IMR-90 (cell line): ENCODE data around the gene ARMC9. TPM values are rescaled to one million over a fixed set of nuclear protein-coding genes. Genes with fewer than 3 reads are reported as not detected.

Source experiments
- ATAC-seq: fragments of 200-7000 bp; cut with Tn5 transposase; 2 replicates; pipeline ENCODE4 v1.9.1; 2020; ENCODE audit warnings: low read depth, mild to moderate bottlenecking, moderate library complexity
- BruUV-seq: library from RNA; stranded (reverse); fragments of 400-500 nt; replicated peaks from 2 replicates; lab custom pipeline; 2021; lab: Mats Ljungman, UMichigan
- CTCF ChIA-PET: fragments of 300-600 bp; formaldehyde crosslinking; extraction: SDS; loops from one replicate; lab custom pipeline; 2021; ENCODE audit warnings: antibody characterized with exemption; lab: Yijun Ruan, JAX
- POLR2A ChIA-PET: fragments of 300-600 bp; sonication (Branson Sonifier 250); formaldehyde crosslinking; loops from one replicate; lab custom pipeline; 2022; ENCODE audit warnings: antibody characterized with exemption; ENCODE audit not compliant: unreplicated experiment; lab: Charles Lee
- DNase-seq: peaks from one replicate; pipeline ENCODE4 v3.0.0; 2013
- H2AFZ ChIP-seq: replicated peaks from 2 replicates; pipeline ENCODE3; 2013; ENCODE audit warnings: low read length, mild to moderate bottlenecking; ENCODE audit not compliant: poor library complexity
- H2AK5ac ChIP-seq: 2 replicates; pipeline ENCODE4 v1.6.1; 2013; ENCODE audit warnings: low read depth, low read length, inconsistent platforms
- H2AK9ac ChIP-seq: replicated peaks from 2 replicates; pipeline ENCODE3; 2013; ENCODE audit warnings: mild to moderate bottlenecking, low read depth, low read length, moderate library complexity; ENCODE audit not compliant: poor library complexity
- H2BK120ac ChIP-seq: 2 replicates; pipeline ENCODE4 v1.6.1; 2013; ENCODE audit warnings: low read depth, low read length, inconsistent platforms
- H2BK15ac ChIP-seq: 3 replicates; pipeline ENCODE4 v1.6.1; 2013; ENCODE audit warnings: low read depth, low read length, inconsistent platforms
- H2BK20ac ChIP-seq: 2 replicates; pipeline ENCODE4 v1.6.1; 2013; ENCODE audit warnings: low read depth, mild to moderate bottlenecking, inconsistent platforms, low read length, moderate library complexity
- H2BK5ac ChIP-seq: 2 replicates; pipeline ENCODE4 v1.6.1; 2013; ENCODE audit warnings: mild to moderate bottlenecking, low read depth, low read length, inconsistent platforms; ENCODE audit not compliant: poor library complexity, severe bottlenecking
- H3K14ac ChIP-seq: replicated peaks from 2 replicates; pipeline ENCODE4 v1.6.1; 2013; ENCODE audit warnings: low read depth, low read length, inconsistent platforms
- H3K18ac ChIP-seq: 2 replicates; pipeline ENCODE4 v1.6.1; 2013; ENCODE audit warnings: low read depth, low read length, control low read depth
- H3K23ac ChIP-seq: 2 replicates; pipeline ENCODE4 v1.6.1; 2013; ENCODE audit warnings: low read depth, low read length, inconsistent platforms
- H3K27ac ChIP-seq: 2 replicates; pipeline ENCODE4 v1.5.1; 2013; ENCODE audit warnings: mild to moderate bottlenecking, control low read depth, low read length; ENCODE audit not compliant: insufficient read depth
- H3K27me3 ChIP-seq: 2 replicates; pipeline ENCODE4 v1.6.1; 2013; ENCODE audit warnings: low read length; ENCODE audit not compliant: control insufficient read depth, insufficient read depth
- H3K36me3 ChIP-seq: 2 replicates; pipeline ENCODE4 v1.6.1; 2013; ENCODE audit warnings: low read length, mixed read lengths; ENCODE audit not compliant: control insufficient read depth, insufficient read depth
- H3K4ac ChIP-seq: 2 replicates; pipeline ENCODE4 v1.6.1; 2013; ENCODE audit warnings: low read depth, low read length, inconsistent platforms
- H3K4me1 ChIP-seq: 2 replicates; pipeline ENCODE4 v1.6.1; 2013; ENCODE audit warnings: low read length, mixed read lengths; ENCODE audit not compliant: control insufficient read depth, insufficient read depth
- H3K4me2 ChIP-seq: 2 replicates; pipeline ENCODE4 v1.6.1; 2013; ENCODE audit warnings: low read depth, mild to moderate bottlenecking, control low read depth, low read length, moderate library complexity
- H3K4me3 ChIP-seq: 2 replicates; pipeline ENCODE4 v1.5.1; 2013; ENCODE audit warnings: low read depth, mild to moderate bottlenecking, control low read depth, low read length, moderate library complexity; ENCODE audit not compliant: insufficient read depth
- H3K56ac ChIP-seq: 2 replicates; pipeline ENCODE4 v1.6.1; 2013; ENCODE audit warnings: low read length, inconsistent platforms; ENCODE audit not compliant: insufficient read depth; ENCODE audit errors: extremely low read depth
- H3K79me1 ChIP-seq, 2 experiments: 2 replicates each; pipeline ENCODE4 v1.6.1; 2013; ENCODE audit warnings: low read length in 2 of 2, inconsistent platforms in 1 of 2, low read depth in 1 of 2
- H3K9ac ChIP-seq: 2 replicates; pipeline ENCODE4 v1.6.1; 2013; ENCODE audit warnings: low read depth, low read length, control low read depth
- H3K9me1 ChIP-seq: 2 replicates; pipeline ENCODE4 v1.6.1; 2013; ENCODE audit warnings: low read length, inconsistent platforms; ENCODE audit not compliant: insufficient read depth
- H3K9me3 ChIP-seq: 2 replicates; pipeline ENCODE4 v1.6.1; 2013; ENCODE audit warnings: low read length; ENCODE audit not compliant: control insufficient read depth, insufficient read depth
- H4K20me1 ChIP-seq: 2 replicates; pipeline ENCODE4 v1.6.1; 2013; ENCODE audit warnings: low read length, inconsistent platforms; ENCODE audit not compliant: insufficient read depth
- H4K5ac ChIP-seq: 2 replicates; pipeline ENCODE4 v1.6.1; 2013; ENCODE audit warnings: mild to moderate bottlenecking, low read depth, low read length, control low read depth
- H4K8ac ChIP-seq, 2 experiments: 2 replicates each; pipeline ENCODE4 v1.6.1; 2013; ENCODE audit warnings: low read depth in 2 of 2, low read length in 2 of 2, control low read depth in 1 of 2, inconsistent platforms in 1 of 2
- H4K91ac ChIP-seq: 2 replicates; pipeline ENCODE4 v1.6.1; 2013; ENCODE audit warnings: low read depth, low read length, inconsistent platforms; ENCODE audit not compliant: insufficient read depth
- BHLHE40 ChIP-seq: fragments of 150-350 bp; IDR thresholded peaks from 2 replicates; pipeline ENCODE4 v1.6.1; 2016; ENCODE audit warnings: mild to moderate bottlenecking, low read depth, low read length
- CEBPB ChIP-seq: IDR thresholded peaks from 2 replicates; pipeline ENCODE4 v1.6.1; 2012; ENCODE audit warnings: low read depth, low read length, improper control_type of control experiment
- CHD1 ChIP-seq: IDR thresholded peaks from 2 replicates; pipeline ENCODE4 v1.6.1; 2012; ENCODE audit warnings: low read depth, low read length, improper control_type of control experiment
- CTCF ChIP-seq: conservative IDR thresholded peaks from 2 replicates; pipeline ENCODE4 v1.5.1; 2012; ENCODE audit warnings: mild to moderate bottlenecking, low read depth, low read length, improper control_type of control experiment
- ELK1 ChIP-seq: fragments of 150-350 bp; IDR thresholded peaks from 2 replicates; pipeline ENCODE4 v1.6.1; 2016; ENCODE audit warnings: low read depth, mild to moderate bottlenecking, low read length, moderate library complexity, borderline replicate concordance
- FOS ChIP-seq: fragments of 150-350 bp; IDR thresholded peaks from 2 replicates; pipeline ENCODE4 v1.6.1; 2016; ENCODE audit warnings: low read depth, low read length
- MAFK ChIP-seq: IDR thresholded peaks from 2 replicates; pipeline ENCODE4 v1.6.1; 2012; ENCODE audit warnings: low read depth, low read length, improper control_type of control experiment
- MAZ ChIP-seq: IDR thresholded peaks from 2 replicates; pipeline ENCODE4 v1.6.1; 2012; ENCODE audit warnings: low read depth, mild to moderate bottlenecking, low read length, improper control_type of control experiment, moderate library complexity, borderline replicate concordance
- MXI1 ChIP-seq: IDR thresholded peaks from 2 replicates; pipeline ENCODE4 v1.6.1; 2012; ENCODE audit warnings: low read depth, mild to moderate bottlenecking, low read length, moderate library complexity, borderline replicate concordance
- NFE2L2 ChIP-seq: fragments of 150-350 bp; IDR thresholded peaks from 2 replicates; pipeline ENCODE4 v1.6.1; 2016; ENCODE audit warnings: low read depth, mild to moderate bottlenecking, low read length
- POLR2A ChIP-seq: IDR thresholded peaks from 2 replicates; pipeline ENCODE4 v1.6.1; 2012; ENCODE audit warnings: mild to moderate bottlenecking, low read depth, low read length
- RFX5 ChIP-seq: IDR thresholded peaks from 2 replicates; pipeline ENCODE4 v1.8.0; 2012; ENCODE audit warnings: low read depth, mild to moderate bottlenecking, low read length, moderate library complexity
- SMC3 ChIP-seq: fragments of 150-350 bp; IDR thresholded peaks from 2 replicates; pipeline ENCODE4 v1.6.1; 2016; ENCODE audit warnings: low read depth, mild to moderate bottlenecking, antibody characterized with exemption, low read length, moderate library complexity
- WGBS, 2 experiments: methylation state at CpG; one replicate each; pipeline versions ENCODE4 v1.1.5 to v1.1.7; 2013; ENCODE audit warnings: missing lambda C conversion rate in 2 of 2; ENCODE audit not compliant: insufficient read length in 1 of 2; ENCODE audit errors: extremely low coverage in 2 of 2; 5-methylcytosine and 5-hydroxymethylcytosine counted together
- dilution Hi-C: fragments of 300-500 bp; cut with HindIII; formaldehyde crosslinking; loops from one replicate; pipeline ENCODE4 v1.14.3; 2018; ENCODE audit warnings: low sequenced_read_pairs; ENCODE audit not compliant: unreplicated experiment
- in situ Hi-C: fragments of 300-500 bp; cut with MboI; formaldehyde crosslinking; loops from 3 replicates; pipeline ENCODE4 v1.14.3; 2019; ENCODE audit warnings: low sequenced_read_pairs, inconsistent platforms, mixed read lengths
- intact Hi-C: fragments of 100-400 bp; cut with micrococcal nuclease; formaldehyde crosslinking; loops from 2 replicates; pipeline ENCODE4 v1.10.0; 2022
- polyA plus RNA-seq, 3 experiments: library from polyadenylated mRNA; depleted of rRNA; stranded (reverse); fragments of >200 nt; gene quantifications; 2 replicates each; pipeline ENCODE4 v1.2.3, GENCODE V29; 2012; ENCODE audit warnings: low replicate concordance in 1 of 3
- total RNA-seq: library from RNA; depleted of rRNA; stranded (reverse); fragments of >200 nt; gene quantifications from 2 replicates; pipeline ENCODE4 v1.2.3, GENCODE V29; 2012
- TF ChIP-seq, protein P1 (sequence below): fragments of 150-350 bp; IDR thresholded peaks from 2 replicates; pipeline ENCODE4 v1.6.1; 2017; ENCODE audit warnings: mild to moderate bottlenecking, antibody characterized with exemption, low read length, low read depth

Gene ARMC9
- total and polyA plus RNA-seq, 2 of the 4 experiments (the other 2 are of a cell fraction), result 36.0 to 46.6 TPM

DNA sequence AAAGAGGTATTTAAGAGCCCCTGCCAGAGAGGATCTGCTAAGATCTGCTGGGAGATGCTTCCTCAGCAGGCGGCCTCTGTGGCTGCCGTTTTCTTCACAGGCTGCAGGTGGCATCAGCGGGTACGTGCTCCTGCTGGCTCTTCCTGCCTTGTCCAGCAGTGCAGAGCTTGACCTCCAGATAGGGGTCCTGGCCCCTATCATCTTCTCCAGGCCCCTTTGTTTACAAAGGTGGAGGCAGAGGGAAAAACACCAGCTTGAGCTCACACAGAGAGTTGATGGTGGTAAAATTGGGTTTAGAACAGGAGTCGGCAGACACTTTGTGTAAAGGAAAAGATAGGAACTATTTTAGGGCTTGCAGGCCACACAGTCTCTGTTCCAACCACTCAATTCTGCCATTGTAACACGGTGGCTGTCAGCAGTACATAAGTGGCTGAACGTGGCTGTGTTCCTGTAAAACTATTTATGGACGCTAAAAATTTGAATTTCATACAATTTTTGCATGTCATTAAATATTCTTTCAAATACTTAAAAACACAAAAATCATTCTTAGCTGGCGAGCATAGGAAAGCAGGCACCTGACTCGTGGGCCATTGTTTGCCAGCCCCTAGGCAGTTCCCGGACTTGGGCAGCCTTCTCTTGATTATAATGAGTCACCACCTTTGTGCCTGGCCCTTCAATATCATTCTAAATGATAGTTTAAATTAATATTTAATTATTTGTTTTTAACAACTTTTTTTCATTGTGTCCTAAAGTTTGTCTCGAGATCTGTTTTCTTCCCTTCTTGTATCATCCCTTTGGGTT lies 98.9 kb downstream of the ARMC9 start:
- Histone ChIP-seq H3K27me3 (no peaks in the 10 kb centered on the region), H3K27ac (no peak overlapping the region), H2BK15ac (no peak overlapping the region), H2BK20ac (no peak overlapping the region), H3K23ac (no peak overlapping the region), H3K14ac (no peak overlapping the region), H4K8ac (no peak overlapping the region), H3K79me1 (no peaks in the 10 kb centered on the region), H3K4me3 (no peak overlapping the region), H3K9me3 (no peaks in the 10 kb centered on the region), H4K91ac (no peak overlapping the region), H2AFZ (peak overlapping the region; percentile 64), H3K9ac (no peak overlapping the region), H3K56ac (no peak overlapping the region), H4K5ac (no peak overlapping the region), H3K18ac (no peak overlapping the region), H2BK5ac (no peak overlapping the region), H3K9me1 (no peaks in the 10 kb centered on the region), H2AK9ac (no peak overlapping the region), H3K36me3 (peaks cover 20% of the 10 kb centered on the region), H2AK5ac (no peak overlapping the region), H3K4ac (no peak overlapping the region), H3K4me2 (no peak overlapping the region), H2BK120ac (no peak overlapping the region), H3K4me1 (0 out of 2 replicates have a peak, but pooled peaks cover 2% of the 10 kb centered on the region), H4K20me1 (no peaks in the 10 kb centered on the region)
- BruUV-seq, result no TSS peak
- intact Hi-C loops (loop anchor here (1.0 kb wide), 3 partner anchors 108 to 155 kb away; no protein-coding TSS in a partner anchor), dilution Hi-C loops (no loop called here), in situ Hi-C loops (loop anchor here (5.0 kb wide), 1 partner anchor 115 kb away; no protein-coding TSS in a partner anchor)
- DNase-seq, result peak; percentile 54
- ATAC-seq, result peak; percentile 98
- ChIA-PET CTCF (interaction anchor here (0.5 to 1.8 kb wide), 10 partner anchors 9 to 118 kb away, joined by 3 to 6 read pairs (median 3); no protein-coding TSS in a partner anchor), POLR2A (no interaction called here)
- 80% methylated on average over 2 of the region's 12 CpGs; no CpG with 5 or more reads in 1 of the 2 experiments for WGBS, 2 experiments
- TF ChIP-seq CHD1 (no peak), MAFK (no peak), POLR2A (no peak), CTCF (peak; percentile 66), MAZ (0 out of 2 replicates have a peak, but pooled peaks have one; percentile 26), RFX5 (no peak), SMC3 (peak; percentile 86), ELK1 (no peak), MXI1 (no peak), BHLHE40 (no peak), CEBPB (no peak), FOS (no peak), NFE2L2 (no peak)
- TF ChIP-seq, protein P1, sequence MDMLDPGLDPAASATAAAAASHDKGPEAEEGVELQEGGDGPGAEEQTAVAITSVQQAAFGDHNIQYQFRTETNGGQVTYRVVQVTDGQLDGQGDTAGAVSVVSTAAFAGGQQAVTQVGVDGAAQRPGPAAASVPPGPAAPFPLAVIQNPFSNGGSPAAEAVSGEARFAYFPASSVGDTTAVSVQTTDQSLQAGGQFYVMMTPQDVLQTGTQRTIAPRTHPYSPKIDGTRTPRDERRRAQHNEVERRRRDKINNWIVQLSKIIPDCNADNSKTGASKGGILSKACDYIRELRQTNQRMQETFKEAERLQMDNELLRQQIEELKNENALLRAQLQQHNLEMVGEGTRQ, result no peak
